ENCODE results near the gene DNAJC11. TPM values are rescaled to one million over a fixed set of nuclear protein-coding genes. Genes with fewer than 3 reads are reported as not detected.
A peak's percentile ranks its signal among the peaks of the same experiment; 100 is the strongest.
"Not testable (repeated sequence)": the region's sequence is repeated elsewhere in the genome, so short reads cannot be mapped to it uniquely, and the experiment has no call there.

DNAJC11 gene, protein sequence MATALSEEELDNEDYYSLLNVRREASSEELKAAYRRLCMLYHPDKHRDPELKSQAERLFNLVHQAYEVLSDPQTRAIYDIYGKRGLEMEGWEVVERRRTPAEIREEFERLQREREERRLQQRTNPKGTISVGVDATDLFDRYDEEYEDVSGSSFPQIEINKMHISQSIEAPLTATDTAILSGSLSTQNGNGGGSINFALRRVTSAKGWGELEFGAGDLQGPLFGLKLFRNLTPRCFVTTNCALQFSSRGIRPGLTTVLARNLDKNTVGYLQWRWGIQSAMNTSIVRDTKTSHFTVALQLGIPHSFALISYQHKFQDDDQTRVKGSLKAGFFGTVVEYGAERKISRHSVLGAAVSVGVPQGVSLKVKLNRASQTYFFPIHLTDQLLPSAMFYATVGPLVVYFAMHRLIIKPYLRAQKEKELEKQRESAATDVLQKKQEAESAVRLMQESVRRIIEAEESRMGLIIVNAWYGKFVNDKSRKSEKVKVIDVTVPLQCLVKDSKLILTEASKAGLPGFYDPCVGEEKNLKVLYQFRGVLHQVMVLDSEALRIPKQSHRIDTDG
- polyA plus RNA-seq: 25.9 TPM

DNA sequence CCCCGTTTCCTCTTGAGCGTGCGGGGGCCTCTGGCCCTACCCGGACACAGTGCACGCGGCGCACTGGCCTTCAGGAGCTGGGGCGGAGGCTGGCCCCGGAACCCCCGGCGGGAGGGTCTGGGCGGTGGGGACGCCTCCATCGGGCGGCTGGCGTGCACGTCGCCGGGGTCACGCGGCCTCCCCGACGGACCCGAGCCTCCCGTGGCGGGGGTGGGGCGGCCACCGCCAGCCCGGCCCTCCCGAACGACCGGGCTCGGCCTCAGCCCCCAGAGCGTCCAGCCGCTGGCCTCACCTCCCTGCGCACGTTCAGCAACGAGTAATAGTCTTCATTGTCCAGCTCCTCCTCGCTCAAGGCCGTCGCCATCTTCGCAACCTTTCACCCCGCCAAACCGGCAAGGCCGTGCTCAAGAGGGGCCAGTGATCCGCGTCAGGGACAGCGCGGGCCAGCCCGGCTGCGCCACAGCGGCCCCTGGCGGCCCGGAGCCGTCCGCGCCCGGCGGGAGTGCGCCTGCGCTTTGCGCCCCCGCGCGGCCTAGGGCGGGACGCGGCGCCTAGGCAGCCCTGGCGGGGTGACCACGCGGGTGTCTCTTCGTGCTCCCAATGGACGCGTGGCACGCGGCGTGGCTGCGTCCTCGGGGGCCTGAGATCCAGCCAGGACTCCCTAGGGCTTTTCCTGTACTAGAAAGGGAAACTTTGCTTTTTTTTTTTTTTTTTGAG is at the start of gene DNAJC11:
Gene DNAJC11 (minus strand): TSS at position 380 of the 717 bp plus-strand sequence. CDS start 16 bp downstream, at position 364.
- no peaks in the 10 kb centered on the region for H3K36me3 Mint-ChIP-seq
- peaks cover 12 to 32% (median 20%) of the 10 kb centered on the region in 3 donors for H3K4me1 Mint-ChIP-seq
- no peaks in the 10 kb centered on the region for H3K27me3 Mint-ChIP-seq
- peak within 1 kb of the TSS; percentile 91 to 96 (median 94) for H3K4me3 Mint-ChIP-seq
- H3K27ac Mint-ChIP-seq: peak within 1 kb of the TSS; percentile 83 to 89 (median 87)
- H3K9me3 Mint-ChIP-seq: no peaks in the 10 kb centered on the region

DNA sequence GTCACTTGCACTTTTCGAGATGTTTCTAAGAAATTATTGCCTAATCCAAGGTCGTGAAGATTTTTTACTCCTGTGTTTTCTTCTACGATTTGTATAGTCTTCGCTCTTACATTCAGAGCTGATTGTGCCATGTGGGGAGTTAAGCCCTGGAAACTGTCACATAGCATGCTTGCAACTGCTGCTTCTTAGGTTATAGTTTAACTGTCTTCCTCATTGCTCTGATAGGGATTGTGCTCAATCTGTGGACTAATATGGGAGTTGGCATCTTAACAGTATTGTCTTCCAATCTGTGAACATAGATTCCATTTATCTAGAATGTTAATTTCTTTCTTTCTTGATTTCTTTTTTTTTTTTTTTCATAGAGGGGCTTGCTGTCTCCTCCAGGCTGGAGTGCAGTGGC is 48.9 kb upstream of the DNAJC11 start:
- no peaks in the 10 kb centered on the region for H3K36me3 Mint-ChIP-seq
- peaks cover 0 to 6% (median 2%) of the 10 kb centered on the region in 3 donors for H3K4me1 Mint-ChIP-seq
- H3K4me3 Mint-ChIP-seq: no peak overlapping the region
- H3K9me3 Mint-ChIP-seq: peaks cover 0 to 4% (median 0%) of the 10 kb centered on the region in 3 donors
- peaks cover 16% of the 10 kb centered on the region for H3K27me3 Mint-ChIP-seq
- H3K27ac Mint-ChIP-seq: no peak overlapping the region

DNA sequence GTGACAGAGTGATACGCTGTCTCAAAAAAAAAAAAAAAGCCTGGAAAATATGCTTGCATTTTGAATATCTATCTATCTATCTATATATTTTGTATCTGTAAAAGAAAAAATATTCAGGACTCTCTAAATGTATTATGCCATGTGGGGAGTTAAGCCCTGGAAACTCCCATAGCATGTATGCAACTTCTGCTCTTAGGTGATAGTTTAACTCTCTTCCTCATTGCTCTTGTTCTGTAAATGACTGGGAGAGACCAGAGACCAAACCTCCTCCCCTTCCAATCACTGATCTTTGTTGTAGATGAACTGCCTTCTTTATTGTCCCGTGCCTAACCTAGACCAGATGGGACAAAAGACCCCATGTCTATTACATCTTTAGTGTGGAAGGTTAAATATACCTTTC is 46.1 kb upstream of the DNAJC11 start:
- H3K27me3 Mint-ChIP-seq: peaks cover 12% of the 10 kb centered on the region
- no peaks in the 10 kb centered on the region for H3K36me3 Mint-ChIP-seq
- H3K4me3 Mint-ChIP-seq: no peak overlapping the region
- H3K9me3 Mint-ChIP-seq: peaks cover 0 to 2% (median 0%) of the 10 kb centered on the region in 3 donors
- H3K27ac Mint-ChIP-seq: no peak overlapping the region
- peaks cover 6 to 13% (median 6%) of the 10 kb centered on the region in 3 donors for H3K4me1 Mint-ChIP-seq

DNA sequence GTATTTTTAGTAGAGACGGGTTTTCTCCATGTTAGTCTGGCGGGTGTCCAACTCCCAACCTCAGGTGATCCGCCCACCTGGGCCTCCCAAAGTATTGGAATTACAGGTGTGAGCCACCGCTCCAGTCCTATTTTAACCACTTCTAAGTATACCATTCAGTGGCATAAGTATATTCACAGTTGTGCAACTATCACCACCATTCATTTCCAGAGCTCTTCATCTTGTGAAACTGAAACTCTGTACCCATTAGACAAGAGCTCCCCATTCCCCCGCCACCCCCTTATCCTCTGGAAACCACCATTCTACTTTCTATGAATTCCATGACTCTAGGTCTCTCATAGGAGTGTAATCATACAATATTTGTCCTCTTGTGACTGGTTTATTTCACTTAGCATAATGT is 43.5 kb upstream of the DNAJC11 start:
- Mint-ChIP-seq H3K27me3 (peaks cover 8% of the 10 kb centered on the region), H3K4me1 (peaks cover 6 to 13% (median 6%) of the 10 kb centered on the region in 3 donors), H3K4me3 (no peak overlapping the region), H3K27ac (no peak overlapping the region), H3K36me3 (no peaks in the 10 kb centered on the region), H3K9me3 (peaks cover 0 to 2% (median 0%) of the 10 kb centered on the region in 3 donors)

DNA sequence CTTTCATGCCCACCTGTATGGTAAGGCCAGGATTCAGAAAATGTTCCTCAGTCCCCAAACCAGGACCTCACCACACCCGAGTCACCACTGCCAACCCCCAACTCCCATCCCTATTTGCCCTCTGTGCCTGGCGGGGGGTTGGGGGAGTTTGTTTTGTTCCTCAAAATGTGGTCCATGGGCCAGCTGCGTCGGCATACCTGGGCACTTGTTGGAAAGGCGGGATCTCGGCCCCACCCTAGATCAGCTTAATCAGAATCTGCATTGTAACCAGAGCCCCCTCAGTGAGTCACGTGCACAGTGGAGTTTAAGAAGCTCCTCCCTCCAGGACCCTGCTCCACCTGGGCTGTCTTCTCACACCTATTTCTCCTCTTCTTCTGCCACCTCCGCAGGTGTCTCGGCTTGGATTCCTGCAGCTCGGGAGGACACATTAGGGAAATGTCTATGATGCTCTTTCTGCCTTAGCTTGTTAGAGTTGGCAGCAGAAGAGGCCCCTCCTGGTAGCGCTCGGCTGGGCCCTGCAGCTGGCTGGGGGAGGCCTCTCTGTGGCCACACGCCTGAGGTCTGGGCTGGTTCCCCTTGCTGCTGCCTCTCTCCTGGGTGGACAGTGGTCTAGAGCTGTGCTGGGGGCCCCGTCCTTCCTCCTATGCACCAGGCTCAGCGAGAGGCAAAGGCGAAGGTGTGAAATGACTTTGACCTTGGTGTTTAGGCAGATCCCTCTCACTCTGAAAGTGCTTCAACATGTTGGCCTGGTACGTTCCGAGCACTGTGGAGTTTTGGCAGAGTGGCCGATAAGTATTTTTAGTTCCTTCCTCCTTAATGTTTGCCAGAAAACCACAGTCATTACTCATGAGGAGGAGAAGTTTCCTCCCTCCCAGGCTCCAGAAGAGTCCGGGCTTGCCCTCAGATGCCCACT is 41.8 kb upstream of the DNAJC11 start:
- peaks cover 0 to 2% (median 0%) of the 10 kb centered on the region in 3 donors for H3K9me3 Mint-ChIP-seq
- H3K27me3 Mint-ChIP-seq: peaks cover 5% of the 10 kb centered on the region
- H3K36me3 Mint-ChIP-seq: no peaks in the 10 kb centered on the region
- peak overlapping the region in 1 of 3 donors; percentile 74 for H3K27ac Mint-ChIP-seq
- H3K4me1 Mint-ChIP-seq: peaks cover 6 to 13% (median 6%) of the 10 kb centered on the region in 3 donors
- peak overlapping the region in 2 of 4 donors; percentile 10 to 65 for H3K4me3 Mint-ChIP-seq

DNA sequence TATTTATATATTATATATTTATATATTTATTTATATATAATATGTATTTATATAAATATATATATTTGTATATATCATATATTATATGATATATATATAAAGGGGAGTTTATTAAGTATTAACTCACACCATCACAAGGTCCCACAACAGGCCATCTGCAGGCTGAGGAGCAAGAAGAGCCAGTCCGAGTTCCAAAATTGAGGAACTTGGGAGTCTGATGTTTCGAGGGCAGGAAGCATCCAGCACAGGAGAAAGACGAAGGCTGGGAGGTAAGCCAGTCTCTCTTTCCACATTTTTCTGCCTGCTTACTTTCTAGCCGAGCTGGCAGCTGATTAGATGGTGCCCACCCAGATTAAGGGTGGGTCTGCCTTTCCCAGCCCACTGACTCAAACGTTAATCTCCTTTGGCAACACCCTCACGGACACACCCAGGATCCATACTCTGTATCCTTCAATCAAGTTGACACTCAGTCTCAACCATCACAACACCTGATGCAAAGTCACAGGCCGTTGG is 41.1 kb upstream of the DNAJC11 start:
- Mint-ChIP-seq H3K4me1 (peaks cover 1 to 12% (median 6%) of the 10 kb centered on the region in 3 donors), H3K27ac (peak overlapping the region in 1 of 3 donors; percentile 74)
- H3K4me3 Mint-ChIP-seq, H3K27me3 Mint-ChIP-seq, H3K9me3 Mint-ChIP-seq, H3K36me3 Mint-ChIP-seq: not testable (repeated sequence)

DNA sequence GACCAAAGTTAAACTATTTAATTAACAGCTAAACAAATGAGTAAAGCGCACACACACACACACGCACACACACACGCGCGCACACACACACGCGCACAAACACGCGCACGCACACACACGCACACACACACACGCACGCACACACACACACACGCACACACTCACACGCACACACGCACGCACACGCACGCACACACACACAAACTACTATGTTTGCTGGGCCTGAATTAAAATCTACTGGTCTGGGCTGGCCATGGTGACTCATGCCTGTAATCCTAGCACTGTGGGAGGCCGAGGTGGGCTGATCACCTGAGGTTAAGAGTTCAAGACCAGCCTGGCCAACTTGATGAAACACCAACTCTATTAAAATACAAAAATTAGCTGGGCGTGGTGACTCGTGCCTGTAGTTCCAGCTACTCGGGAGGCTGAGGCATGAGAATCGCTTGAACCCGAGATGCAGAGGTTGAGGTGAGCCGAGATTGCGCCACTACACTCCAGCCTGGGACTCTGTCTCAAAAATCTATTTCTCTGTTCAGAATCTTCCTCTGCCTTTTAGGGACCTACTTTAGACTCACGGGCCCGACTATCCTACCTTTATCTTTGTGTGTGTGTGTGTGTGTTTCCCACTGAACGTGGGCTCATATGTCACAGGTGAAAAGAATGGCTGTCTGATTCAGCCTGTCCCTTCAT is 37.5 kb upstream of the DNAJC11 start:
- H3K9me3 Mint-ChIP-seq: no peaks in the 10 kb centered on the region
- peaks cover 0 to 12% (median 6%) of the 10 kb centered on the region in 3 donors for H3K4me1 Mint-ChIP-seq
- H3K36me3 Mint-ChIP-seq: no peaks in the 10 kb centered on the region
- peaks cover 3% of the 10 kb centered on the region for H3K27me3 Mint-ChIP-seq
- no peak overlapping the region for H3K27ac Mint-ChIP-seq
- H3K4me3 Mint-ChIP-seq: no peak overlapping the region

DNA sequence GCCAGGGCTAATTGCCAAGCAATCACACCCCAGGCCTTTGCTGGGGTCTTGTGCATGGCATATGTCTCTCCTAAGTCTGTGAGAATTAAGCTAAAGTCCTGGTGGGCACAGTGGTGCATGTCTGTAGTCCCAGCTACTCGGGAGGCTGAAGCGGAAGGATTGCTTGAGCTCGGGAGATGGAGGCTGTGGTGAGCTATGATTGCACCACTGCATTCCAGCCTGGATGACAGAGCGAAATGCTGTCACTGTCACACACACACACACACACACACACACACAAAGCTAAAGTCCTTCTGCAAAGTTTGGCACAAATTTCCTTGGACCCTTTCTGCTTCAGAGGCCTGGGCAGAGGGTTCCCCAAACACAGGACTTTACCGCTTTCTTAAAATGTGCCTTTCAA is 31.3 kb upstream of the DNAJC11 start:
- no peak overlapping the region for H3K4me3 Mint-ChIP-seq
- peaks cover 3% of the 10 kb centered on the region for H3K27me3 Mint-ChIP-seq
- H3K27ac Mint-ChIP-seq: no peak overlapping the region
- H3K36me3 Mint-ChIP-seq: no peaks in the 10 kb centered on the region
- H3K4me1 Mint-ChIP-seq: peaks cover 0 to 3% (median 0%) of the 10 kb centered on the region in 3 donors
- H3K9me3 Mint-ChIP-seq: no peaks in the 10 kb centered on the region

DNA sequence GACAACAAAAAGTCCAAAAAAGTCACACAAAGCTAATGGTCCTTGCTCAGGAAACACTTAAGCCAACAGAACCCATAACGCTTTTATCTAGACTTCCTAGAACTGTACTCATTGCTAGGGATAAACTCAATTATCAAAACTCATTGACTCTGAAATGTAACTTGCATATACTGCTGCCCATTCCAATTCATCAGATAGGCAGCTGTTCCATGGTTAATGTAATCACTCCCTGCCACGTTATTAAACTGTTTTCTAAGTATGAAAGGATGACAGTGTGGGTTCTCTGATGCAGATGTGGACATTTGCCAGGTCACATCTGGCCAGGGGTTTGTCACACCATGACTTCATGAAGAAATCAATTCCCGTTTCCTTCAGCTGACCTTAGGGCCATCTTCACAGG is 30.3 kb upstream of the DNAJC11 start:
- Mint-ChIP-seq H3K4me3 (no peak overlapping the region), H3K27me3 (peaks cover 3% of the 10 kb centered on the region), H3K27ac (no peak overlapping the region), H3K36me3 (no peaks in the 10 kb centered on the region), H3K9me3 (no peaks in the 10 kb centered on the region), H3K4me1 (peaks cover 0 to 7% (median 4%) of the 10 kb centered on the region in 3 donors)

DNA sequence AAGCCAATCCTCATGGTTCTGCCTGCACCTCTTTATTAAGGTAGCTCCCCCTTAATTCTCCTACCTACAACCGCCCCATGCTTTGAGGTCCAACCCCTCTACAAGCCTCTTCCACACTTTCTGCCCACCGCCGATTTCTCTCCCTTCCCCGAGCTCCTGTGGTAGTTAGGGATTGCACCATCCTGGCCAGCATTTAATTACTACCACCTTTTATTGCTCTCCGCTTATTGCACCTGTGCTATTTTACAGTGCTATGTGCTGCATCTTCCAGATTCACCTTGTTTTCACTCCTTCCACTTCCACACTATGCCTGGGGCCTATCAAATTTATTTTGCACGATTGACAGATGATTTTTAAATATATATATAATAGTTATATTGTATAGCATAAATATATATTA is 29.3 kb upstream of the DNAJC11 start:
- H3K27ac Mint-ChIP-seq: no peak overlapping the region
- H3K4me1 Mint-ChIP-seq: peaks cover 0 to 7% (median 4%) of the 10 kb centered on the region in 3 donors
- H3K27me3 Mint-ChIP-seq: peaks cover 2% of the 10 kb centered on the region
- no peaks in the 10 kb centered on the region for H3K9me3 Mint-ChIP-seq
- no peak overlapping the region for H3K4me3 Mint-ChIP-seq
- no peaks in the 10 kb centered on the region for H3K36me3 Mint-ChIP-seq

DNA sequence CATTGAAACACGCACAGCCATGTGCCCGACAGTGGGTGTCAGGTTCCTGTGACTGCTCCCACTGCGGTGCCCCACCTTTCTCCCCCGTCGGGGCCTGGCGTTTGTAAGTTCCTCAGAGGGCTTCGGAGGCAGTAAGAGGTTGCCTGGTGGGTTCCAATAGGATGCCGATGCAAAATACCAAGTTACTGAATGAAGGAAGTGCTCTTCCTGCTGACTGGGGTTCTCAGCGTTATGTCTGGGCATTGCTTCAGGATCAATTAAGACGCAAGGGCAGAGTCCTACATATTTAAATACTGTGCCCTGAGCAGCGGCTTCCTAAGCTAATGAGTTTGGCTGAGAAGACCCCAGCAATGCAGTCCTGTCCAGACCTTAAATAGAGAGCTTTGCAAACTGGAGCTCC is 28.9 kb upstream of the DNAJC11 start:
- Mint-ChIP-seq H3K4me3 (no peak overlapping the region), H3K9me3 (no peaks in the 10 kb centered on the region), H3K4me1 (peaks cover 0 to 7% (median 4%) of the 10 kb centered on the region in 3 donors), H3K27me3 (no peaks in the 10 kb centered on the region), H3K27ac (no peak overlapping the region), H3K36me3 (no peaks in the 10 kb centered on the region)

DNA sequence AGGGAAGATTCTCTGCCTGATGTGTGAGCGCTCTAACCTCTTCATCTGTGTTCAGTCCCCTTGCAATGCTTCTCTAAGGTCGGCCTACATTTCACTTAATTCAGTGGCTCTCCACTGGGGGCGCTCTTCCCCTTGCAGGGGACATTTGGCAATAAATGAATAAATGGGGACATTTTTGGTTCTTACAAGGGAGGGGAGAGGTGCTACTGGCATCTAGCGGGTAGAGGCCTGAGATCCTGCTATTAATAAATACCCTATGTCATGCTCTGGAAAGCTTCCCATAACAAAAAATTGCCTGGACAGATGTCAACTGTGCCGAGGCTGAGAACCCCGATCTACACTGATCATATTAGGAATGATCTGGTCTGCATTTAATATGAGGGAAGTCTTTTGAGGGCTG is 25.9 kb upstream of the DNAJC11 start:
- no peak overlapping the region for H3K4me3 Mint-ChIP-seq
- H3K27ac Mint-ChIP-seq: no peak overlapping the region
- H3K36me3 Mint-ChIP-seq: no peaks in the 10 kb centered on the region
- H3K9me3 Mint-ChIP-seq: no peaks in the 10 kb centered on the region
- peaks cover 0 to 4% (median 3%) of the 10 kb centered on the region in 3 donors for H3K4me1 Mint-ChIP-seq
- H3K27me3 Mint-ChIP-seq: no peaks in the 10 kb centered on the region

DNA sequence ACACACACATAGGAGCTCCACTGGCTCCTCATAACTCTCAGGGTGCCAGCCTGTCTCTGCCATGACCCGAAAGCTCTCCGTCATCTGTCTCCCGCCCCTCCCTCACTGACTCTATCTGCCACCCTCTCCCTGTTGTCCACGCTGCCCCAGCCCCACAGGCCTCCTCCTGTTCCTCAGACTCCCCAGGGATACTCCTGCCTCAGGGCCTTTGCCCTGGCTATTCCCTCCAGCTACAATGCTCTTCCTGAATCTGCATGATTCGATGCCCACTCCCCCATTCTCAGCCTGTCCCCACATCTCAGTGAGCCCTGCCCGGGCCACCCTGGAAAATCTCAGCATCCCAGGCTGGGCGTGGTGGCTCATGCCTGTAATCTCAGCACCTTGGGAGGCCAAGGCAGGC is 24.6 kb upstream of the DNAJC11 start:
- no peaks in the 10 kb centered on the region for H3K9me3 Mint-ChIP-seq
- no peak overlapping the region for H3K4me3 Mint-ChIP-seq
- H3K4me1 Mint-ChIP-seq: peaks cover 0 to 4% (median 3%) of the 10 kb centered on the region in 3 donors
- no peaks in the 10 kb centered on the region for H3K27me3 Mint-ChIP-seq
- H3K36me3 Mint-ChIP-seq: no peaks in the 10 kb centered on the region
- H3K27ac Mint-ChIP-seq: no peak overlapping the region
